RWPE1 (cell line): ENCODE results near the gene CUL4A.
"Not testable (repeated sequence)": the region's sequence is repeated elsewhere in the genome, so short reads cannot be mapped to it uniquely, and the experiment has no call there.

Experiments
- CTCF ChIA-PET: fragments of 350-600 bp; sonication (Branson Sonifier 250); formaldehyde crosslinking; extraction: SDS; loops from one replicate; lab custom pipeline; 2021; lab: Yijun Ruan, JAX
- POLR2A ChIA-PET: fragments of 400-600 bp; formaldehyde crosslinking; extraction: SDS; loops from one replicate; lab custom pipeline; 2020; ENCODE audit warnings: antibody characterized with exemption; ENCODE audit not compliant: low non-redundant PET; lab: Yijun Ruan, JAX
- DNase-seq: peaks from one replicate; pipeline ENCODE4 v3.0.0; 2012; ENCODE audit warnings: low spot score
- H3K27ac ChIP-seq: fragments of 450-650 bp; 2 replicates; pipeline ENCODE4 v1.5.1; 2017
- CTCF ChIP-seq: fragments of 450-650 bp; conservative IDR thresholded peaks from 2 replicates; pipeline ENCODE4 v1.5.1; 2017; ENCODE audit warnings: low read depth, mild to moderate bottlenecking

CUL4A gene

GRCh38 chr13:113209336-113209758 lies at the start of gene CUL4A:
Gene CUL4A (plus strand): TSS chr13:113209613. CDS start chr13:113209628, 15 bp downstream.
- no peak for TF ChIP-seq CTCF
- ChIA-PET CTCF (no interaction called here), POLR2A (interaction anchor here (0.6 kb wide), 1 partner anchor 21 kb away, joined by 4 read pairs; no protein-coding TSS in a partner anchor)
- peak within 1 kb of the TSS; percentile 94 for H3K27ac ChIP-seq
- peak; percentile 74 for DNase-seq

- ChIA-PET POLR2A (no interaction called here), CTCF (interaction anchor here (0.5 to 0.6 kb wide), 2 partner anchors 31 to 144 kb away, joined by 3 to 4 read pairs; no protein-coding TSS in a partner anchor)
- TF ChIP-seq CTCF, result no peak
- no peak for DNase-seq
- H3K27ac ChIP-seq, result no peak overlapping the region
Observed at GRCh38 chr13:113159701-113160100, 49.7 kb upstream of the CUL4A start.

GRCh38 chr13:113160983-113161382 lies 48.4 kb upstream of the CUL4A start:
- ChIA-PET CTCF (interaction anchor here (0.7 kb wide), 1 partner anchor 9 kb away, joined by 4 read pairs; no protein-coding TSS in a partner anchor), POLR2A (no interaction called here)
- no peak for TF ChIP-seq CTCF
- no peak overlapping the region for H3K27ac ChIP-seq
- no peak for DNase-seq

GRCh38 chr13:113161433-113161832 lies 48.0 kb upstream of the CUL4A start:
- no peak for TF ChIP-seq CTCF
- no peak overlapping the region for H3K27ac ChIP-seq
- ChIA-PET CTCF (interaction anchor here (0.6 to 0.7 kb wide), 2 partner anchors 9 to 233 kb away, joined by 3 to 4 read pairs; no protein-coding TSS in a partner anchor), POLR2A (no interaction called here)
- DNase-seq, result no peak

GRCh38 chr13:113161975-113162374 lies 47.4 kb upstream of the CUL4A start:
- POLR2A ChIA-PET, DNase-seq, H3K27ac ChIP-seq: not testable (repeated sequence)
- CTCF ChIA-PET, result interaction anchor here (0.6 kb wide), 1 partner anchor 233 kb away, joined by 3 read pairs; no protein-coding TSS in a partner anchor

- DNase-seq, result no peak
- H3K27ac ChIP-seq, result no peak overlapping the region
- TF ChIP-seq CTCF, result no peak
- ChIA-PET CTCF (no interaction called here), POLR2A (no interaction called here)
Observed at GRCh38 chr13:113162783-113163685, 46.4 kb upstream of the CUL4A start.
